Measurements from ENCODE around the gene EXOSC1. TPM values are rescaled to one million over a fixed set of nuclear protein-coding genes. Genes with fewer than 3 reads are reported as not detected.

Gene EXOSC1
- total RNA-seq, 3 donors from 2014 or later = 27.7 to 37.9 (median 36.7) TPM

- no peak for DNase-seq (ENCODE audit: low spot score in 2 of 2)
- TF ChIP-seq CTCF (IDR thresholded peaks at IDR 0.05) (no peak), POLR2AphosphoS5 (IDR thresholded peaks at IDR 0.05) (no peak), POLR2A (IDR thresholded peaks at IDR 0.05) (no peak)
- Histone ChIP-seq H3K36me3 (no peaks in the 10 kb centered on the region), H3K4me3 (no peak overlapping the region), H3K27ac (no peak overlapping the region), H3K27me3 (no peaks in the 10 kb centered on the region), H3K9me3 (no peaks in the 10 kb centered on the region), H3K4me1 (no peaks in the 10 kb centered on the region)
- intact Hi-C loops (cut with DNase I; ENCODE audit: low total_unique reads) = no loop called here
Observed at GRCh38 chr10:97390091-97390490, 55.7 kb downstream of the EXOSC1 start.

GRCh38 chr10:97388152-97388551, 57.7 kb downstream of the EXOSC1 start:
- Histone ChIP-seq H3K9me3 (no peaks in the 10 kb centered on the region), H3K4me1 (no peaks in the 10 kb centered on the region), H3K27me3 (no peaks in the 10 kb centered on the region), H3K4me3 (no peak overlapping the region), H3K36me3 (no peaks in the 10 kb centered on the region), H3K27ac (no peak overlapping the region)
- TF ChIP-seq POLR2AphosphoS5 (IDR thresholded peaks at IDR 0.05) (no peak), POLR2A (IDR thresholded peaks at IDR 0.05) (no peak), CTCF (IDR thresholded peaks at IDR 0.05) (no peak)
- intact Hi-C loops (cut with DNase I; ENCODE audit: low total_unique reads) = no loop called here
- no peak for DNase-seq (ENCODE audit: low spot score in 2 of 2)

Other genes starting within 250 kb of the EXOSC1 start
- gene ARHGAP19, start 153.4 kb downstream of the EXOSC1 start, total RNA-seq = 10 to 100 TPM in 2 of 3 donors, 1 to 10 TPM in 1; 6.4 to 34.4 (median 14.4) TPM
- 10 to 100 TPM in 1 of 3 donors, 1 to 10 TPM in 2; 3.6 to 11.6 (median 9.8) TPM for gene FRAT1, start 126.7 kb downstream of the EXOSC1 start, total RNA-seq
- gene FRAT2, start 111.3 kb downstream of the EXOSC1 start, total RNA-seq = 10 to 100 TPM; 12.2 to 24.1 (median 15.4) TPM
- 10 to 100 TPM in 2 of 3 donors, 1 to 10 TPM in 1; 7.7 to 17.7 (median 15.7) TPM for gene RRP12, start 44.7 kb downstream of the EXOSC1 start, total RNA-seq
- 100 to 1,000 TPM; 162 to 182 (median 171) TPM for gene PGAM1, start 19.8 kb downstream of the EXOSC1 start, total RNA-seq
- gene ZDHHC16, start 169 bp upstream of the EXOSC1 start, total RNA-seq = 10 to 100 TPM; 21.6 to 53.1 (median 44.6) TPM
- gene MMS19, start 52.4 kb upstream of the EXOSC1 start, total RNA-seq = 100 to 1,000 TPM in 1 of 3 donors, 10 to 100 TPM in 2; 73.0 to 109 (median 78.7) TPM
- gene UBTD1, start 52.9 kb upstream of the EXOSC1 start, total RNA-seq = 10 to 100 TPM in 2 of 3 donors, 1 to 10 TPM in 1; 9.9 to 14.7 (median 12.4) TPM
- not detected for gene ANKRD2, start 126.8 kb upstream of the EXOSC1 start, total RNA-seq
- gene HOGA1, start 138.4 kb upstream of the EXOSC1 start, total RNA-seq = 10 to 100 TPM in 1 of 3 donors, 1 to 10 TPM in 2; 1.9 to 11.0 (median 2.3) TPM
- gene C10orf62, start 143.7 kb upstream of the EXOSC1 start, total RNA-seq = under 1 TPM in 2 of 3 donors, not detected in 1; 0.32 to 0.33 TPM
- 1 to 10 TPM; 3.5 to 9.4 (median 6.9) TPM for gene MORN4, start 187.5 kb upstream of the EXOSC1 start, total RNA-seq
- 10 to 100 TPM; 18.0 to 24.8 (median 21.5) TPM for gene PI4K2A, start 194.7 kb upstream of the EXOSC1 start, total RNA-seq
- 10 to 100 TPM; 23.9 to 42.4 (median 39.0) TPM for gene AVPI1, start 241.2 kb upstream of the EXOSC1 start, total RNA-seq